ENCODE measurements around the gene THRB.

DNA sequence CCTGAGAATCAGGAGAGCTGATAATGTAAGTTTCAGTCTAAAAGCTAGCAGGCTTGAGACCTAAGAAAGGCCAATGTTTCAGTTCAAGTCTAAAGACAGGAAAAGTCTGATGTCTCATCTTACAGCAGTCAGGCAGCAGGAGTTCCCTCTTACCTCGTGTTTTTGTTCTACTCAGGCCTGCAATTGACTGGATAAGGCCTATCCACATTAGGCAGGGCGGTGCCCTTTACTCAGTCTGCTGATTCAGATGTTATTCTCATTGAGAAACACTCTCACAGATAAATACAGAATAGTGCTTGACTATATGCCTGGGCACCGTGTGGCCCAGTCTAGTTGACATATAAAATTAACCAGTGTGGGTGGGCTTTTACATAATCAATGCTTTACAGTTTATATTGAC, 427.2 kb downstream of the THRB start:
- TF ChIP-seq POLR2AphosphoS5 (IDR thresholded peaks at IDR 0.05; ENCODE audit: low read depth, low read length) (no peak), POLR2A (IDR thresholded peaks at IDR 0.05; ENCODE audit: low read depth, low read length) (no peak), TAF1 (IDR thresholded peaks at IDR 0.05; ENCODE audit: low read depth, low read length) (no peak), SPI1 (IDR thresholded peaks at IDR 0.05; ENCODE audit: low read depth, low read length) (no peak)
